A549 (cell line): ENCODE data around the gene TOE1.

Source experiments
- CBX8 ChIP-seq: fragments of 200-600 bp; sonication (generic); IDR thresholded peaks from 2 replicates; pipeline ENCODE4 v1.6.1; 2016
- CHD2 ChIP-seq: fragments of 150-350 bp; IDR thresholded peaks from 2 replicates; pipeline ENCODE4 v1.6.1; 2014; ENCODE audit warnings: low read length; ENCODE audit not compliant: partially characterized antibody
- E2F6 ChIP-seq: IDR thresholded peaks from 2 replicates; pipeline ENCODE4 v1.6.1; 2012; ENCODE audit warnings: low read depth, borderline replicate concordance
- EP300 ChIP-seq, 2 experiments: fragments of >200 bp; sonication (Bioruptor Twin); formaldehyde crosslinking; IDR thresholded peaks; 2 replicates in 1 of 2; 3 replicates in 1 of 2; pipeline ENCODE4 v1.6.1; 2016 to 2017
- HDAC2 ChIP-seq: fragments of 200-600 bp; sonication (generic); IDR thresholded peaks from 2 replicates; pipeline ENCODE4 v1.6.1; 2016
- JUN ChIP-seq, 2 experiments: fragments of >200 bp; sonication (Bioruptor Twin); formaldehyde crosslinking; IDR thresholded peaks; 2 replicates in 1 of 2; 3 replicates in 1 of 2; pipeline ENCODE4 v1.6.1; 2016 to 2017
- POLR2A ChIP-seq: IDR thresholded peaks from 2 replicates; pipeline ENCODE4 v1.6.1; 2012; ENCODE audit warnings: mild to moderate bottlenecking, low read length
- RAD21 ChIP-seq, 2 experiments: fragments of >200 bp in 1 of 2; sonication (Bioruptor Twin) in 1 of 2; formaldehyde crosslinking in 1 of 2; IDR thresholded peaks in 1 of 2; conservative IDR thresholded peaks in 1 of 2; 2 replicates in 1 of 2; 3 replicates in 1 of 2; pipeline ENCODE4 v1.6.1; 2012 to 2018; ENCODE audit warnings: inconsistent platforms in 1 of 2
- RNF2 ChIP-seq: fragments of 200-600 bp; sonication (generic); IDR thresholded peaks from 2 replicates; pipeline ENCODE4 v1.6.1; 2016; ENCODE audit warnings: low read depth, mild to moderate bottlenecking, antibody characterized with exemption, moderate library complexity, borderline replicate concordance
- USF2 ChIP-seq: fragments of 450-650 bp; IDR thresholded peaks from 2 replicates; pipeline ENCODE4 v1.6.1; 2014; ENCODE audit warnings: antibody characterized with exemption
- ZFP36 ChIP-seq: fragments of 450-650 bp; IDR thresholded peaks from 2 replicates; pipeline ENCODE4 v1.6.1; 2014; ENCODE audit warnings: borderline replicate concordance; ENCODE audit not compliant: partially characterized antibody
- TF ChIP-seq, protein P1 (sequence below): fragments of >200 bp; sonication (Bioruptor Twin); formaldehyde crosslinking; IDR thresholded peaks from 3 replicates; pipeline ENCODE4 v1.5.1; 2016

- TF ChIP-seq EP300 (IDR thresholded peaks at IDR 0.05), result no peak
- no peak for TF ChIP-seq ZFP36
- TF ChIP-seq, protein P1, sequence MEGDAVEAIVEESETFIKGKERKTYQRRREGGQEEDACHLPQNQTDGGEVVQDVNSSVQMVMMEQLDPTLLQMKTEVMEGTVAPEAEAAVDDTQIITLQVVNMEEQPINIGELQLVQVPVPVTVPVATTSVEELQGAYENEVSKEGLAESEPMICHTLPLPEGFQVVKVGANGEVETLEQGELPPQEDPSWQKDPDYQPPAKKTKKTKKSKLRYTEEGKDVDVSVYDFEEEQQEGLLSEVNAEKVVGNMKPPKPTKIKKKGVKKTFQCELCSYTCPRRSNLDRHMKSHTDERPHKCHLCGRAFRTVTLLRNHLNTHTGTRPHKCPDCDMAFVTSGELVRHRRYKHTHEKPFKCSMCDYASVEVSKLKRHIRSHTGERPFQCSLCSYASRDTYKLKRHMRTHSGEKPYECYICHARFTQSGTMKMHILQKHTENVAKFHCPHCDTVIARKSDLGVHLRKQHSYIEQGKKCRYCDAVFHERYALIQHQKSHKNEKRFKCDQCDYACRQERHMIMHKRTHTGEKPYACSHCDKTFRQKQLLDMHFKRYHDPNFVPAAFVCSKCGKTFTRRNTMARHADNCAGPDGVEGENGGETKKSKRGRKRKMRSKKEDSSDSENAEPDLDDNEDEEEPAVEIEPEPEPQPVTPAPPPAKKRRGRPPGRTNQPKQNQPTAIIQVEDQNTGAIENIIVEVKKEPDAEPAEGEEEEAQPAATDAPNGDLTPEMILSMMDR, result no peak
- no peak for TF ChIP-seq USF2
- TF ChIP-seq JUN (IDR thresholded peaks at IDR 0.05), result no peak
- TF ChIP-seq RNF2, result no peak
- no peak for TF ChIP-seq RAD21 (conservative IDR thresholded peaks at IDR 0.05 in 1 of 2, IDR thresholded peaks at IDR 0.05 in 1 of 2)
- no peak for TF ChIP-seq CHD2
- TF ChIP-seq POLR2A, result no peak
- no peak for TF ChIP-seq HDAC2
- no peak for TF ChIP-seq CBX8
- no peak for TF ChIP-seq E2F6
These were observed 24.3 kb downstream of the TOE1 start for GRCh38 chr1:45364294-45364693.
